GM12872 (cell line): Measurements from ENCODE around the gene LRRN3.

Experiments
- CTCF ChIP-seq: IDR thresholded peaks from 3 replicates; pipeline ENCODE4 v1.5.1; 2011; ENCODE audit warnings: low read depth, mild to moderate bottlenecking, low read length, moderate library complexity; ENCODE audit not compliant: insufficient read depth

The LRRN3 gene

GRCh38 chr7:111145472-111145871, 54.5 kb downstream of the LRRN3 start:
- TF ChIP-seq CTCF: no peak

GRCh38 chr7:111146136-111146535, 55.2 kb downstream of the LRRN3 start:
- no peak for TF ChIP-seq CTCF

- TF ChIP-seq CTCF: no peak
Observed at GRCh38 chr7:111147708-111148533, 57.0 kb downstream of the LRRN3 start.

- TF ChIP-seq CTCF: no peak
Observed at GRCh38 chr7:111150709-111151108, 59.8 kb downstream of the LRRN3 start.

- no peak for TF ChIP-seq CTCF
Observed at GRCh38 chr7:111159426-111159825, 68.5 kb downstream of the LRRN3 start.

- no peak for TF ChIP-seq CTCF
Observed at GRCh38 chr7:111160297-111160696, 69.4 kb downstream of the LRRN3 start.

GRCh38 chr7:111162692-111163091, 71.8 kb downstream of the LRRN3 start:
- TF ChIP-seq CTCF: no peak
